Sigmoid colon (tissue), 7 donors: ENCODE measurements around the gene FARP2. TPM values are rescaled to one million over a fixed set of nuclear protein-coding genes. Genes with fewer than 3 reads are reported as not detected.

Source experiments
- DNase-seq: peaks from one replicate; pipeline ENCODE4 v3.0.0-alpha.2; 2019
- H3K27ac ChIP-seq, 4 donors: fragments of 200-600 bp; sonication (generic); one replicate each; pipeline ENCODE4 v1.5.1; 2016 to 2019; ENCODE audit warnings: mild to moderate bottlenecking in 1 of 4
- H3K27me3 ChIP-seq, 3 donors: fragments of 200-600 bp; sonication (generic); one replicate each; pipeline ENCODE4 v1.5.1; 2019; ENCODE audit warnings: mild to moderate bottlenecking in 1 of 3
- H3K36me3 ChIP-seq, 4 donors: fragments of 200-600 bp; sonication (generic); one replicate each; pipeline ENCODE4 v1.5.1; 2016 to 2019
- H3K4me1 ChIP-seq, 4 donors: fragments of 200-600 bp; sonication (generic); one replicate each; pipeline ENCODE4 v1.5.1; 2017 to 2019
- H3K4me3 ChIP-seq, 4 donors: fragments of 200-600 bp; sonication (generic); one replicate each; pipeline ENCODE4 v1.5.1; 2017 to 2019; ENCODE audit warnings: mild to moderate bottlenecking in 2 of 4, moderate library complexity in 1 of 4
- H3K9me3 ChIP-seq, 4 donors: fragments of 200-600 bp in 3 of 4; sonication (generic) in 3 of 4; one replicate each; pipeline versions ENCODE4 v1.5.1 to v1.6.1; 2013 to 2019
- CTCF ChIP-seq, 4 experiments: fragments of 450-650 bp in 3 of 4; fragments of 200-600 bp in 1 of 4; IDR thresholded peaks; one replicate each; pipeline ENCODE4 v1.5.1; 2016 to 2019; ENCODE audit warnings: antibody characterized with exemption in 4 of 4, mild to moderate bottlenecking in 3 of 4, moderate library complexity in 2 of 4
- EP300 ChIP-seq, 4 donors: sonication (generic); formaldehyde crosslinking; IDR thresholded peaks; one replicate each; pipeline ENCODE4 v1.6.1; 2017; ENCODE audit warnings: antibody characterized with exemption in 4 of 4
- POLR2A ChIP-seq, 2 donors: fragments of 450-650 bp; IDR thresholded peaks; one replicate each; pipeline ENCODE4 v1.6.1; 2016; ENCODE audit warnings: antibody characterized with exemption in 2 of 2, mild to moderate bottlenecking in 2 of 2, moderate library complexity in 2 of 2
- POLR2AphosphoS5 ChIP-seq, 4 donors: sonication (generic); formaldehyde crosslinking; IDR thresholded peaks; one replicate each; pipeline ENCODE4 v1.6.1; 2017; ENCODE audit warnings: antibody characterized with exemption in 4 of 4
- WGBS, 2 donors: extraction: QIAGEN DNeasy Blood & Tissue Kit; methylation state at CpG; one replicate each; pipeline ENCODE4 v1.1.7; 2013; 5-methylcytosine and 5-hydroxymethylcytosine counted together
- intact Hi-C: fragments of 100-400 bp; cut with DNase I; formaldehyde crosslinking; loops from one replicate; pipeline ENCODE4 v1.15.1; 2023
- polyA plus RNA-seq, 3 donors: library from polyadenylated mRNA; stranded (reverse); fragments of 200-250 nt; gene quantifications; one replicate each; pipeline ENCODE4 v1.2.3, GENCODE V29; 2013
- total RNA-seq, 4 donors: library from RNA; depleted of rRNA; stranded (reverse); fragments of >200 nt; gene quantifications; one replicate each; pipeline ENCODE4 v1.1.0, GENCODE V29; 2016
- donor health status: healthy with polysubstance abuse.
- donor health status: Bipolar disorder and iron deficiency.
- donor health status: healthy.

FARP2 gene
- total and polyA plus RNA-seq, 7 donors, result 19.3 to 41.6 (median 28.5) TPM

DNA sequence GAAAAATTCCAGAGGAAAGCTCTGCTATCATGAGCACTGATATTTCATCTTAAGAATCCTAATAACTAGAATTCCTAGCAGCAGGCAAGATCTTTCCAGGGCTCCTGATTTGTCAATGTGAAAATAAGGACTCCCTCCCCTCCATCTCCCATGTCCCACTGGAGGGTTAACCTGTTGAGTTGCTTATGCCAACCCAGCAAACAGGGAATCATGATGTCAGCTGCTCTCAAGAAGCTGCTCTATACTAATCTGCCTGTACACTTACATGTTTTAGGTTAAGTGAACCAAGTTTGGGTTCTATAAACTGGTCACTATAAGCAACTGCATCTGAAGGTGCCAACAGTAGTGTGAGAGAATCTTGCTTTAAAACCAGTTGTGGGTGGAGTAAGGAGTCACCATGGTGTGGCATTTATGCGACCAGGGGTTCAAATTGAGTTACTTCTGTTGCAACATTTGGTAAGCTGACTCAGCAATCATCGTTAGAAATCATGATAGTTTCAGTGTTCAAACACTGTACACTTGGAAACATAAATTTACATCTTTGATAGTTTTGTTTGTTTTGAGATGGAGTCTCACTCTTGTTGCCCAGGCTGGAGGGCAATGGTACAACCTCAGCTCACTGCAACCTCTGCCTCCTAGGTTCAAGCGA lies 98.9 kb downstream of the FARP2 start:
- no peak for DNase-seq
- no peaks in the 10 kb centered on the region for H3K4me1 ChIP-seq
- no peaks in the 10 kb centered on the region for H3K36me3 ChIP-seq
- no peak overlapping the region for H3K4me3 ChIP-seq
- no peak overlapping the region for H3K27ac ChIP-seq
- no peaks in the 10 kb centered on the region for H3K9me3 ChIP-seq
- intact Hi-C loops, result no loop called here
- no peaks in the 10 kb centered on the region for H3K27me3 ChIP-seq
- WGBS, 2 donors, result 67 to 80% methylated on average over 3 of the region's 3 CpGs
- TF ChIP-seq POLR2AphosphoS5 (IDR thresholded peaks at IDR 0.05) (no peak), POLR2A (IDR thresholded peaks at IDR 0.05) (no peak), EP300 (IDR thresholded peaks at IDR 0.05) (no peak)

DNA sequence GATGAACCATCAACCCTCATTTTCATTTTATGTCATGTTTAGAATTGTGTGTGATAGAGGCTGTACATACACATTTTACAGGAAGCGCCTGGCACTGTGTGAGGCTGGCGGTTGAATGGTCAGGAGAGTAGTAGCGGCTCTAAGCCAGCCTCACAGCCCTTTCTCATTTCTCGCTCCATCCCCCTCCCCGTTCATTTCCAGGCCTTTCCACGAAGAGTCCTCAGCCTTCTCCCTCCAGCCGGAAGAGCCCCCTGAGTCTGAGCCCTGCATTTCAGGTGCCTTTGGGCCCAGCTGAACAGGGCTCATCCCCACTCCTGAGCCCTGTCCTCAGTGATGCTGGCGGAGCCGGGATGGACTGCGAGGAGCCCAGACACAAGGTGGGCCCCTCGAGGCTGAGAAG lies 100.5 kb downstream of the FARP2 start:
- no peaks in the 10 kb centered on the region for H3K36me3 ChIP-seq
- TF ChIP-seq CTCF (IDR thresholded peaks at IDR 0.05) (no peak), POLR2AphosphoS5 (IDR thresholded peaks at IDR 0.05) (no peak), POLR2A (IDR thresholded peaks at IDR 0.05) (no peak), EP300 (IDR thresholded peaks at IDR 0.05) (no peak)
- H3K27ac ChIP-seq, result no peak overlapping the region
- intact Hi-C loops, result no loop called here
- H3K4me3 ChIP-seq, result no peak overlapping the region
- no peaks in the 10 kb centered on the region for H3K4me1 ChIP-seq
- H3K9me3 ChIP-seq, result no peaks in the 10 kb centered on the region
- 83 to 91% methylated on average over 11 of the region's 11 CpGs for WGBS, 2 donors
- no peaks in the 10 kb centered on the region for H3K27me3 ChIP-seq
- DNase-seq, result peak; percentile 25

DNA sequence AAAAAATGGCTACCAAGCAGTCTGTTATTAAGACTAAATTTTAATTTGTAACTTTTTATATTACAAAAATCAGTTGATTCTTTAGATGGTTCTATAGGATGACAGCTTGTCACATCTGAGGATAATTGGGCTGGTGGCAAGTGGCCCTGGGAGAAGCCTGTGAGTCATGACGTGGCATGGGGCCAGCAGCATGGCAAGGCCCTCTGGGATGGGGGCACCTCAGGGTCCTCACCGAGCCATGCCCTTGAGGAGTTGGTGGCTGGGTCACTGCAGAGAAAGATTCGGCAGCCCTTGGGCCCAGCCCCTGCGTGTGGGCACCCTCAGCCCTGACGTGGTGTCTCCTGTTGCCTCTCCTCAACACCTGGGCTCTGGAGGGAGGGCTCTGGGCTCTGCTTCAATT lies 102.6 kb downstream of the FARP2 start:
- peaks cover 0 to 7% (median 0%) of the 10 kb centered on the region in 4 donors for H3K36me3 ChIP-seq
- intact Hi-C loops, result no loop called here
- no peaks in the 10 kb centered on the region for H3K9me3 ChIP-seq
- no peak for TF ChIP-seq EP300 (IDR thresholded peaks at IDR 0.05)
- TF ChIP-seq POLR2AphosphoS5 (IDR thresholded peaks at IDR 0.05), result no peak
- no peak for TF ChIP-seq POLR2A (IDR thresholded peaks at IDR 0.05)
- TF ChIP-seq CTCF (IDR thresholded peaks at IDR 0.05), result no peak
- H3K4me3 ChIP-seq, result no peak overlapping the region
- no peak for DNase-seq
- no peaks in the 10 kb centered on the region for H3K4me1 ChIP-seq
- H3K27ac ChIP-seq, result no peak overlapping the region
- WGBS, 2 donors, result 91 to 96% methylated on average over 5 of the region's 5 CpGs
- H3K27me3 ChIP-seq, result no peaks in the 10 kb centered on the region

DNA sequence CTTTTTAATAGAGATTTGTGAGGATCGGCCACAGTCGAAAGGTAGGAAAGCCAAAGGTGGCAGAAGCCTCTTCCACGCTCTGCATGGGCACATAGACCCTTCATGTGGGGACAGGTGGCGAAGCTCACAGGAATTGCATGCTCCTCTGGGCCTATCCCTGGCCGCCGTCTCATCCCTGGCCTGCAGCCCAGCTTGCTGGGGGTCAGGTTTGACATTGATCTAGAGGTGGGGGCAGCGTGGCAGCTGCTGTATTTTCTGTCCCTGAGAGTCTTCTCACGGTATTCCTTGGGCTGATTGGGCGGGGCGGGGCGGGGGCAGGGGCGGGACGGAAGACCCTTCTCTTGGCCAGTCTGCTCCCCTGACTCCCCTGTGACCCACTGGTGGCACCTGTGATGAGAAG lies 103.4 kb downstream of the FARP2 start:
- H3K27ac ChIP-seq, result no peak overlapping the region
- intact Hi-C loops, result no loop called here
- no peak for DNase-seq
- peaks cover 0 to 11% (median 0%) of the 10 kb centered on the region in 4 donors for H3K36me3 ChIP-seq
- WGBS, 2 donors, result 90 to 91% methylated on average over 13 of the region's 13 CpGs
- H3K4me3 ChIP-seq, result no peak overlapping the region
- no peaks in the 10 kb centered on the region for H3K9me3 ChIP-seq
- TF ChIP-seq EP300 (IDR thresholded peaks at IDR 0.05) (no peak), CTCF (IDR thresholded peaks at IDR 0.05) (no peak), POLR2AphosphoS5 (IDR thresholded peaks at IDR 0.05) (no peak), POLR2A (IDR thresholded peaks at IDR 0.05) (no peak)
- no peaks in the 10 kb centered on the region for H3K4me1 ChIP-seq
- no peaks in the 10 kb centered on the region for H3K27me3 ChIP-seq

GRCh38 chr2:241460631-241461030 lies 104.5 kb downstream of the FARP2 start:
- DNase-seq, result no peak
- no peaks in the 10 kb centered on the region for H3K4me1 ChIP-seq
- no peaks in the 10 kb centered on the region for H3K9me3 ChIP-seq
- 79 to 86% methylated on average over 3 of the region's 3 CpGs for WGBS, 2 donors
- H3K27ac ChIP-seq, result no peak overlapping the region
- H3K27me3 ChIP-seq, result no peaks in the 10 kb centered on the region
- peaks cover 0 to 13% (median 0%) of the 10 kb centered on the region in 4 donors for H3K36me3 ChIP-seq
- no peak overlapping the region for H3K4me3 ChIP-seq
- no peak for TF ChIP-seq CTCF (IDR thresholded peaks at IDR 0.05)
- no peak for TF ChIP-seq EP300 (IDR thresholded peaks at IDR 0.05)
- intact Hi-C loops, result no loop called here
